GM19452 (cell line): Measurements from ENCODE around the gene RASD1.
"Not testable (repeated sequence)": the region's sequence is repeated elsewhere in the genome, so short reads cannot be mapped to it uniquely, and the experiment has no call there.

Experiments
- ATAC-seq: cut with Tn5 transposase; IDR thresholded peaks from one replicate; pipeline ENCODE4 v1.9.1; 2021; ENCODE audit not compliant: unreplicated experiment

The RASD1 gene

DNA sequence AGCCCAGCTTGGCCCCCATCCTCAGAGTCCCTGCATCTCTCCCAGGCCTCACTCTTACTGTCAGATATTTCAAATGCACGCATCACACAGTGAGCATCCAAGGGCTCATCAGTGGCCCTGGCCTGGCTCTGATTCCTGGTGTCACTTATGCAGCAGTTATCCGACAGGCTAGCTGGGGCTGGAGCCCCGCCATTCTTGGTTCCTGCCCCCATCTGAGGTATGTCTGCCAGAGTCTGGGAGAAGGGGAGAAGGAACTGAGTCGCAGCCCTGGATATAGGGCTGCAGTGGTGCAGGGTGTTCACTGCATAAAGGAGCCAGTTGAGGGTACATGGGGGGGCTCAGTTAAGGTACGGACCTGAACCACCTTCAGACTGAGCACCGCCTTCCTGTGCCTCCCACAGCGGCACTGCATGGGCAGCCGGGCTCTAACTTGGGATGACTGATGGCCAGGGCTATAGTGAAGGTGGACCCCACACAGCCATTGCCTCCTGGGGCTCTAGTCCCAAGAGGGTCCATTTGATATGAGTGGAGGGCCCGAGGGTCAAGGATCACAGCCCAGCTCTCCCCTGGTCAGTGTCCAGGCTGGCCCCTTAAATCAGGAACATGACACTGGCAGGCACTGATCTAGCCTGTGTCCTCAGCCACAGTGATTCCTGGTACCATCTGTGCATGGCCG is 1.8 kb upstream of the RASD1 start:
- no peak for ATAC-seq

DNA sequence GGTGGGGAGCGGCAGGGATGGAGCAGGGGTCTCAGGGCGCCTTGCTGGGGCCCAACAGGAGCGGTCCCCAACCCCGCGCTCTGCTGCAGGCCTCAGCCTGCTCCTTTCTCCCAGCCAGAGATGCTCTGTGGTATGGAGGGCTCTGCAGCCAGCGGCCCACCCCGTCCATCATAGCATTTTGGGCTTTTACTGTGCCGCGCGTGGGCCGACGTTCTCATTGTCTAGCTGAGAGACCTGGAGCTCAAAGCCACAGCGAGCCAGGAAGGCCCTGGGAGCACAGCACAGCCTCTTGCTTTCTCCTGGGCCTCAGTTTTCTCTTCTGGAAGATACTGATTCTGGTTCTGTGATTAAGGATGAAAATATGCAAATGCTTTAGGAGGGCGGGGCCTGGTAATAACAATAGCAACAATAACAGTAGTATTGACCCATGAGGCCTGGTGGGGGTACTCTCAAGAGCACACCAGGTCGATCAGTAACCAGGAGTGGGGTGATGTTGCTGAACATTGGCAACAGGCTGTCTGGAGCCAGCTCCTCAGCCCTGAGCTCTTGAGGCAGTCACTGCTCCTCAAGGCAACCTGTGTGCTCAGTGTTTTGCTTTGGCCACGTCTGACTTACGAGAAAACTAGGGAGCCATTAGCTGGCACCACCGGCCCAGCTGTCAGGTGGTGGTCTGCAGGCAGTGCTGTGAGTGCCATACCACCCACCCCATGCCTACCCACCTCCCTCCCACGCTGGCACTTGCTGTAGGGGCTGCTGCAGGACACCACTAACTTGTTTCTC is 1.1 kb upstream of the RASD1 start:
- no peak for ATAC-seq

DNA sequence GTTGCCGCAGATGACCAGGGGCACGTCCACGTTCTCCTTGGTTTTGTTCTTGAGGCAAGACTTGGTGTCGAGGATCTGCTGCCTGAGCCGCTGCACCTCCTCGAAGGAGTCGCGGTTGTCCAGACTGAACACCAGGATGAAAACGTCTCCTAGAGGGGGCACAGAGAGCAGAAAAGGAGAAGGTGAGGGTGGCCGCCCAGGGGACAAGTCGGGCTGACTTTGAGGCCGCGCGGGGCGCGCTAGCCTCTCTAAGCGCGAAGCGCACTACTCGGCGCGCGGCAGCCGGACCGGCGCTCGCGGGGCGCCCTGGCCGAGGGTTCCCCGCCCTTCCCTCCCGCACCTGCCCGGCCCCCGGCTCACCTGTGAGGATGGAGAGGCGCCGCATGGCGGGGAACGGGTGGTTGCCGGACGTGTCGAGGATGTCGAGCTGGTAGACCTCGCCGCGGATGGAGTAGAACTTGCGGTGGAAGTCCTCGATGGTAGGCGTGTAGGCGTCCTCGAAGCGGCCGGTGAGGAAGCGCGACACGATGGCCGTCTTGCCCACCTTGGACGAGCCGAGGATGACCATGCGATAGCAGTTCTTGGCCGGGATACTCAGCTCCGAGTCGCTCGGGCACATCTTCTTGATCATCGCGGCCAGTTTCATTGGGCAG is 533 bp downstream of the RASD1 start:
- no peak for ATAC-seq

DNA sequence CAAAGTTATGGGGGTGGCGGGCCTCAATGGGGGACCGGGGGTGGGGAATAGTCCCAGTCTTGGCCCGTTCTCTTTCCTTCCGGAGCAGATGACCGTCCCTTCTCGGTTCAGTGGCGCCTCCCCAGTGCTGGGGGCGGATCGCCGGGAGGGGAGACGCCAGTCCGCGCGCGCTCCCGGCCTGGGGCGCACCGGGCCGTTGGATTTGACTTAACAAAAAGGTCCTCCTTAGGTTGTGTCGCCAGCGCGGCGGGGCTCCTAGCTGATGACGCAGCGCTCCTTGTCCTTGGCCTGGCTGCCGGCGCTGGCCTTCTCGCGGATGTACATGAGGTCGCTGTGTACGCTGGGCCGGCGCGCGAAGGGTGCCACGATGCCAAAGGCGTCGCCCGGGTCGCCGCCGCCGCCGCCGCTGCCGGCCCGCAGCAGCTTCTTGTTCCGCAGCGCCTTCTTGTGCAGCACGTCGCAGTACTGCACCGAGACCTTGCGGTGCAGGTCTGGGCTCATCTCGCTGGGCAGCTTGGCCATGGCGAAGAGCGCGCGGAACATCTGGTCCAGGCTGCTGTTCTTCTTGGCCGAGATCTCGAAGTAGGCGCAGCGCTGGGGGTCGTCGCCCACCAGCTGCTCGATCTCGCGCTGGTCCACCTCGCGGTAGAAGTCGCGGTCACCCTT is 1.2 kb downstream of the RASD1 start:
- ATAC-seq: no peak

DNA sequence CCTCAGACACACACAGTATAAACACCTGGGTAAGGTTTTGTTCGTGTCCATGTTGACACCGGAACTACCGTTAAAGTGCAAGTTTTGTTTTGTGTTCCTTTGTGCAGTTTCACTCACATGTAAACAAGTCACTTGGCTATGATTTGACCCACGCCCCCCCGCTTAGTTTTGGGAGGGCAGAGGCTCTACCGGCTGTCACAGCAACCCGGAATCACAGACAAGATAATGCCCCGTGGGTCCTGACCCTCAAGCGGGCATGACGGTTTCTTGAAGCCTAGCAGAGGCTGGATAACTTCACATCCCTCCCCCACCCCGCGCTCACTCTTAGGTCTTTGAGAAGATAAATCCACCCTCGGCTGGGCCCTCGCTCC is 1.7 kb downstream of the RASD1 start:
- ATAC-seq: no peak

DNA sequence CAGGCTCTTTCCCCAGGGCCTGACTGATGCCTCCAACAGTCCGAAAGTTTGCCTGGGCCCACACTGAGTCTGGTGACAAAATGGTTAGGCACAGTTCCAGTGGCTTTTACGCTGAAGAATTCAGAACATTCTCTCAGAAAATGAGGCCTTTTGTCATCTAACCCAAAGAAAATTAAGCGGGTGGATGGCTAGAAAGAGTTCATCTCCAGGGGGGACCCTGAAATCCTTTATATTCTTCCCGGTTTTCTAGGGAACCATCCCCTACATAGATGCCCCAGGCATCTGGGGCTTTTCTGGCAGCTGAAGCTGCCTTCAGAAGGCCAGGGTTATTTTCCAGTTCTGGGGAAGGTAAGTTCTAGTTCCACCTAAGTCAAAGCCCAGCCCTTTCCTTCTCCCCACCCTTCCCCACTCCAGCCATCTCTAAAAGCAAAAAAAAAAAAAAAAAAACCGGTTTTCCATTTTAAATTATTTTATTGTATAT is 2.2 kb downstream of the RASD1 start:
- no peak for ATAC-seq

DNA sequence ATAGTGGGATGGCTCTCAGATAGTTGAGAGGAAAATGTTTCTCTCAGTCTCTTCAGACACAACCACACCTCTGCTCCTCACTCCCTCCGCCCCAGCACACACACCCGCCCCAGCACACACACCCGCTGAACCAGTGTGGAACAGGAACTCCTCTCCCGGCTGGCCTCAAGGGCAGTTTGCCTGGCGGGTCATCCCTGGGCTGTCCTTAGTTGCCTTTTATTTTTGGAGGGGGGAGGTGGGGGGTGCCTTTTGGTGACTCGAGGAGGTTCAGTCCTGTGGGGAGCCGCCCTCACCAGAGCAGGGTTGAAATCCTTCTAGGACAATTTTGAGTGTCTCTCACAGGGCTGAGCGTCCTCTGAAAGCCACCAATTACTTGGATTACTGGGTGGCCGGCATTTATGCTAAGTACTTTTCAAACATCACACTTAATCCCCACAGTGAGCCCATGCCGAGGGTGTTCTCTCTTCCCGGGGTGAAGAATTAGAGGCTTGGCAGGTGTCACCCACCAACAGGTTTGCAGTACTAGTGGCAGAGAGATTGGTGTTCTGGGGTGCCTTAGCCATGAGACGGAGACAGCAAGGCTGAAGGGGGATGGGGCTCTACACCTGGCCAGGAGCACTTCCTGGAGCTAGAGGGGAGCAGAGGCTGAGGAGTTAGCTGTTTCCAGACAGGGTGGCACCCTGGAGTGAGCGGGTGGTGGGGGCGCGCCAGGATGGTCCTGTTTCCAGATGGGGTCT is 2.8 kb downstream of the RASD1 start:
- ATAC-seq: no peak

DNA sequence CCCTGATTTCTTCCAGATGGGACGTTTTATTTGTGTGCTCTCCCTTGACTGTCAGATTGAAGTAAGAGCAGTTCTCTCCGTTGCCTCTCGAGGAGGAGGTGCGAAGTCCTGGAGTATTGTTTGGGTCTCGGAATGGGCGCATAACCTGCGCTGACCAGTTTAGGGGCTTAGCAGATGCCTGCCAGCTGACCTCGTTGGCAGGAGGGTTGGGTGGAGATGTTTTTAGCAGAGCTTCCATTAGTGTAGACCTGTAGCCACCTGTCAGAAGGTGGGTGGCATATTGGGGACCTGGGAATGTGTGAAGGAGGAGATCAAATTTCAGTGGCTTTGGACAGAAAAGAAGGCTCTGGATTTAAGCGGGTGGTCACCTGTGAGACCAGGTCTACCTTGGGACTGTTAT is 3.6 kb downstream of the RASD1 start:
- ATAC-seq: no peak

DNA sequence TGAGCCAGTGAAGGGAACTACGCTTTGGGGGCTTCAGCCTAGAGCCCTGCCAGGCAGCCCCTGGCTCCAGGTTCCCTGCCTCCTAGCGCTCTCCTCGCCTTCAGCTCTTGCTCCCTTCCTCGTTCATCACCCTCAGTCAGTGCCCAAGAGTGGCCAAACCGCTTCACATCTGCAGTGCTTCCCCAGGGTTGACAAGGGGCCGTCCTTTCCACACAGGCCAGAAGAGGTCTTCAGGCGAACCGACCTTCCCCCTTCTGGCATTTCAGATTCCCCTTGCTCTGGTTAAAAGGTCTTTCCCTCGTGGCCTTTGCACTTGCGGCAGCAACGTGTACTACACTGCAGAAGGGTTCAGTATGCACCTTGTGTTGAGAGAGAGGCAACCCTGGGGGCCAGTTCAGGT is 4.1 kb downstream of the RASD1 start:
- no peak for ATAC-seq

DNA sequence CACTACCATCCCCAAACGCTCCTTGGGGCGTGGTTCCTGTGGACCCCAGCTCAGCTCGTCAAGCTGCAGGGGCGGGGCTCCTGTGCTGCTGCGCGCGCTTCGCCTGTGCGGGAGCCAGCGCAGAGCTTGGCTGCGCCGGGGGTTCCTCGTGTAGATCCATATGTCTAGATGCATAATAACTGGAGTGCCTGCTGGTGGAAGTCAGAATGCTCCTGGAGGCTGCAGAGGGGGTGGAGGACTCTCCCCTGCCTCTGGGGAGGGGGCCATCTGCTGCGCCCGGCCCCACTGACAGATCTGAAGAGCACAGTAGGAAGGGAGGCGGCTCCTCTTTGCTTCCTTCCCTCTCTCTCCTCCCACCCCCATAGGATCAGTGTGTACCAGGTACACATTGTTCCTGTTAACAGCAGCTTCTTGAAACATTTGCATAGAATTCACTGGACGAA is 4.6 kb downstream of the RASD1 start:
- ATAC-seq: no peak

DNA sequence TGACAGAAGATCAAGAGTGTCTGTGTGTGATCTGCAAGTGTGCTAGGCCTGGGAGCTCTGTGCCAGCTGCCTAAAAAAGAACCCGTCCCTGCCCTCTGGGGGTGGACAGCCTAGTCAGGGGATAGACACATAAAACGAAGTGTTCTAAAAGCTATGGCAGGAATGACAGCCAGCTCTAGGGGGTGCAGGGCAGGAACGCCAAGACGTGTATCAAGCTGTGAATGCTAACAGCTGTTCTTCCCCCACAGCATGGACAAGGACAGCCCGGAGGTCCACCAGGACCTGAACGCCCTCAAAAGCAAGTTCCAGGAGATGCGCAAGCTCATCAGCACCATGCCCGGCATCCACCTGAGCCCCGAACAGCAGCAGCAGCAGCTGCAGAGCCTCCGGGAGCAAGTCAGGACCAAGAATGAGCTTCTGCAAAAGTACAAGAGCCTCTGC is 5.1 kb downstream of the RASD1 start:
- ATAC-seq: no peak

DNA sequence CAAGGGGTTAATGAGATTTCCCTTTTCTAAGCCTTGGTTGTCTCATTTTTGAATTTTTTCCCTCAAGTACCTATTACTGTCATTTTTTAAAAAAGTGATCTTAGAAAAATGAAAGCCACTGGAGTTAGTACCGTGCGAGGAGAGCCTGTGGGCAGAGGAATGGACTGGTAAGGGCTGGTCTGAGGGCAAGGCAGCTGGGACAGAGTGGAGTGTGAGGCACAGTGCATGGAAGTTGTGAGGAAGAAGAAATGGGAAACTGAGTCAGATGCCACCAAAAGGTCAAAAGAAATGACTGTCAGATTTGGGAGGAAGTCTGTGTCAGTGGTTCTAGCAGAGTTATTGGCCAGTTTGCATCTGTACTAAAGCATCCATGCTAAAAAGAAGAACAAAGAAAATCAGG is 8.2 kb downstream of the RASD1 start:
- ATAC-seq: no peak

DNA sequence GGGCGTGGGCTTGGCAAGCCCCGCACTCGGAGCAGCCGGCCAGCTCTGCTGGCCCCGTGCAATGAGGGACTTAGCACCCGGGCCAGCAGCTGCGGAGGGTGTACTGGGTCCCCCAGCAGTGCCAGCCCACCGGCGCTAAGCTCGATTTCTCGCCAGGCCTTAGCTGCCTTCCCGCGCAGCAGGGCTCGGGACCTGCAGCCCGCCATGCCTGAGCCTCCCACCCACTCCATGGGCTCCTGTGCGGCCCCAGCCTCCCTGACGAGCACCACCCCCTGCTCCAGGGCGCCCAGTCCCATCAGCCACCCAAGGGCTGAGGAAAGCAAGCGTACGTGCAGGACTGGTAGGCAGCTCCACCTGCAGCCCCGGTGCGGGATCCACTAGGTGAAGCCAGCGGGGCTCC is 9.8 kb downstream of the RASD1 start:
- not testable (repeated sequence) for ATAC-seq

DNA sequence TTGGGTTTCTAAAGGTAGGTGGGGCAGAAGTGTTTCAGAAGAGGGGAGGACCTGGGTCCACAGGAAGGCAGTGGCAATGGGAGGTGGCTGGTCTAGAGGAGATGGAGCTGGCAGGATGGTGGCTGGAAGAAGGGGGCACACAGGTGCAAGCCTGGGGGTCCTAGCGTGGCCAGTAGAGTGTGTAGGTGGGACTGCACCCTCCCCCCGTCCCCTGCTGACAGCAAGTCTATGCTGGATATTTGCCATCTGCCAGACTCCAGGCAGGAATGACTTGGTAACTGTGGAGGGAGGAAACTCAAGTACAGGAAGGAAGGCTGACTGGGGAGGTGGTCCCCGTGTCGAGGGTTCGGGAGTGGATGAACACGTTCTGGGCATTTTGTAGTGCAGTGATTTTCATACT is 10.8 kb downstream of the RASD1 start:
- no peak for ATAC-seq

DNA sequence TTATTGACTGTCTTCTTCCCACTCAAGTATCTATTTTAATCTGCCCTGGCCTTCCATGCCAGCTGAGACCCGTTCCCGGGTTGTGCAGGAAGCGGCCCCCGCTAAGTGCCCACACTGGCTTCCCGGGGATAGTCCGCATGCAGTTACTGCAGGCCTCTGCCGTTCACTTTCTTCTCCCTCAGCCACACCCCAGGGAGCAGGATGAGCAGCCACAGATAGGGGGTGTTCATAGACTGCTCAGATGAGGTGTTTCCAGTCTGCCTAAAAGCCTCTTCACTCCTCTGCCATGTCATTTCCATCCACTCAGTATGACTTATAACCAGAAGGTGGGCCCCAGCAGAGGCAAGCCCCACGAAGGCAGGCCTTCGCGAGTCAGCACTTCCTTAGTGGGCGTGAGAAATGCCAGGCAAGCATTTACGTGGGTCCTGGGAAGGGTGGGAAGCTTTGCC is 11.7 kb downstream of the RASD1 start:
- ATAC-seq: no peak

DNA sequence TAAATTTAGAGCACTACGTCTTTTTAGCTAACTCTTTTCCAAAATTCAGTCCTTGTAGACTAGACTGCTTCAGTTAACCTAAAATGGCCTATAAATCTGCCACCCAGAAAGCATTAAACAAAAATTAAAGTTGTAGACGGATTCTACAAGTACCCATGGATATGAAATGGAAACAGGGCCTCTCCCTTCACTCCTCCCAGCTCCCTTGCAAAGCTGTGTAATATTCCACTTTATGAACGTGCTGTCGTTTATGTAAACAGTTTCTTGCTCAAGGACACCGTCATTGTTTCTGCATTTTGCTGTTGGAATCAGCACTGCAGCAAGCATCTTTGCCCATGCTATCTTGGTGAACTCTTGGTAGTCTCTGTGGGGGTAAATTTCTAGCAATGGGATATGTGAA is 14.3 kb downstream of the RASD1 start:
- no peak for ATAC-seq

DNA sequence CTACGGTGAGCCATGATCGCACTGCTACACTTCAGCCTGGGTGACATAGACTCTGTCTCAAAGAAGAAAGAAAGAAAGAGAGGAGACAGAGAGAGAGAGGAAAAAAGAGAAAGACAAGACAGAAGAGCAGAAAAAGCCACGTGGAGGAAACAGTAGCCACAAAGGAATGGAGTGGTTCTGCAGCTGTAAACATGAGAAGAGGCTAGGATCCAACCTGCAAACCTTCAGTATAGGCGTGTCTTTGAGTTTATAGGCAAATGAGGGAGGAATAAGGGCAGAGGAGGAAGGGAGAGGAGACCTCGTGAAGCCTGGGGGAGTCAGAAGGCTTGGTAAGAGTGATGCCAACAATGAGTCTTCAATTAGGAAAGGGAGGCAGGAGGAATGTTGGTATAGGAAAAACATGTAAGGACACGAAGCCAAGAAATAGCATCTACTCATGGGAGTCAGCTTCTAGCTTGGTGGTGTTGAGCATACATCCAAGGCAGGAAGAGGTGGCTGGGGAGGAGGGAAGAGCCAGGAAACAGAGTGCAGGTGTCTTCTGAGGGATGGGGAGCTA is 15.5 kb downstream of the RASD1 start:
- no peak for ATAC-seq

DNA sequence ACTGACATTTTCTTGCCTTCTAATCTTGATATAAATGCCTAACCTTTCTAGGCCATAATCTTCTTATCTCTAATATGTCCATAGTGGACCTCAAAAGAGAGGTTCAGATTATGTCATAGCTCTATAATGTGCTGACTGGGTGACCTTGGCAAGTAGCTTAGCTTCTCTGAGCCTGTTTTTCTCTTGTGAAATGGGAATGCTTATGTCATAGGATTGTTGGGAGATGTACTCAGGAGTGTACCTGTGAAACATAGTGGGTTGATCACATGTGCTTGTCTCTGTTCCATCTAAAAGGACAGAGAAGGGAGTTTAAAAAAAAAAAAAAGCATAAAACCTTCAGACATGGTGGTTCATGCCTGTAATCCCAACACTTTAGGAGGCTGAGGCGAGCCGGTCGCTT is 17.0 kb downstream of the RASD1 start:
- no peak for ATAC-seq

DNA sequence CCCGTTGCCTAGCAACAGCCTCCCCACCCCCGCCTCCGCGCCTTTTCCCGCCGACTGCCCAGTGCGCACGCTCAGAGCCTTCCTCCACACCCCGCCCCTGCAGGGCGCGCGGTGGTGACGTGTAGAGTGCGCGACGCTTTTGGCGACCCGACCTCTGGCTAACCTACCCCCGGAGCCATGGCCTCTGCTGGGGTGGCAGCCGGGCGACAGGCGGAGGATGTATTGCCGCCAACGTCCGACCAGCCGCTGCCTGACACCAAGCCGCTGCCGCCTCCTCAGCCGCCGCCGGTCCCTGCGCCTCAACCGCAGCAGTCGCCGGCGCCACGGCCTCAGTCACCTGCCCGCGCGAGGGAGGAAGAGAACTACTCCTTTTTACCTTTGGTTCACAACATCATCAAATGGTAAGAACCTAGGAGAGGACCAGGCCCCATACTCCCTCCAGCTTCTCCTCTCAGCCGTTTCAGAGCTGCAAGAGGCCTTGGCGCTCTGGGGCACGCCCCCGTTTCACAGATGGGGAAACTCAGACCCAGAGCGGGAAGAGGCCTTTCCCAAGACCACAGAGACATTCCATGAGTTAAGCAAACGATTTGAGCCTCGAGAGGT is 19.2 kb downstream of the RASD1 start, which contains the start of gene MED9:
Gene MED9 (plus strand): TSS at position 136 of the 603 bp plus-strand sequence. CDS start 42 bp downstream, at position 178.
- peak; percentile 71 for ATAC-seq

DNA sequence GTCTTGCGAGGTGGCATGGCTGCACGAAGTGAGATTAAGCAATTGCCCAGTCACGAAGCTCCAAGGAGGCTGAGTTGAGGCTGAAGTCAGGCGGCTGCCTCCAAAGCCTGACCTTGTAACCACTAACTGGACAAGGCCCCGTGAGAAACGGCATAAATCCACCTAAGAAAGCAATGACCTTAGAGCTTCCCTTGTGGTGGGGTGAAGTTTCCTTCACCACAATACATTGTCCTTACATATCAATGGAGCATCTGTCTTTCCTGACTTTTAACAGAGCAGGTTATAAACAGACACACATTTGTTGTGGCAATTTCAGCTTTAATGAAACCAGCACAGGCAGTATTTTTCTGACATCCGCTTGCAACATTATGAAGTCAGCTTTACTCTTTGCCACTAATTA is 21.9 kb downstream of the RASD1 start:
- ATAC-seq: no peak
